GM18499 (cell line): ENCODE results near the gene SYNDIG1.

ENCODE experiments used
- ATAC-seq: cut with Tn5 transposase; IDR thresholded peaks from one replicate; pipeline ENCODE4 v1.9.1; 2021; ENCODE audit warnings: moderate number of reproducible peaks; ENCODE audit not compliant: insufficient read depth, unreplicated experiment

Gene SYNDIG1

GRCh38 chr20:24663496-24663895 is 194.1 kb downstream of the SYNDIG1 start:
- no peak for ATAC-seq

GRCh38 chr20:24664266-24664986 is 195.0 kb downstream of the SYNDIG1 start:
- ATAC-seq = no peak

- ATAC-seq = no peak
These were observed 195.8 kb downstream of the SYNDIG1 start for GRCh38 chr20:24665196-24665595.

GRCh38 chr20:24665741-24666191 is 196.3 kb downstream of the SYNDIG1 start:
- no peak for ATAC-seq

- ATAC-seq = no peak
These were observed 198.4 kb downstream of the SYNDIG1 start for GRCh38 chr20:24667689-24668383.

GRCh38 chr20:24668384-24668702 is 198.9 kb downstream of the SYNDIG1 start:
- ATAC-seq = no peak

GRCh38 chr20:24668791-24669190 is 199.4 kb downstream of the SYNDIG1 start:
- no peak for ATAC-seq

GRCh38 chr20:24669701-24670100 is 200.3 kb downstream of the SYNDIG1 start:
- no peak for ATAC-seq

- ATAC-seq = no peak
These were observed 201.0 kb downstream of the SYNDIG1 start for GRCh38 chr20:24670341-24670872.

- no peak for ATAC-seq
These were observed 201.6 kb downstream of the SYNDIG1 start for GRCh38 chr20:24670981-24671380.

- no peak for ATAC-seq
These were observed 202.9 kb downstream of the SYNDIG1 start for GRCh38 chr20:24672181-24672880.

GRCh38 chr20:24672886-24673677 is 203.7 kb downstream of the SYNDIG1 start:
- ATAC-seq = no peak

GRCh38 chr20:24673678-24674570 is 204.5 kb downstream of the SYNDIG1 start:
- no peak for ATAC-seq

- no peak for ATAC-seq
These were observed 205.6 kb downstream of the SYNDIG1 start for GRCh38 chr20:24674921-24675605.

- no peak for ATAC-seq
These were observed 206.4 kb downstream of the SYNDIG1 start for GRCh38 chr20:24675651-24676352.

GRCh38 chr20:24676353-24676977 is 207.0 kb downstream of the SYNDIG1 start:
- ATAC-seq = no peak

GRCh38 chr20:24676978-24677370 is 207.5 kb downstream of the SYNDIG1 start:
- no peak for ATAC-seq
